Astrocyte of the spinal cord (primary cell): ENCODE results near the gene BAZ1B.

ENCODE experiments used
- DNase-seq: peaks from one replicate; pipeline ENCODE4 v3.0.0; 2011; ENCODE audit warnings: low read depth, low spot score
- H3K4me3 ChIP-seq: 2 replicates; pipeline ENCODE4 v1.5.1; 2011; ENCODE audit warnings: low read depth, mild to moderate bottlenecking, low read length, moderate library complexity
- CTCF ChIP-seq: IDR thresholded peaks from 2 replicates; pipeline ENCODE4 v1.5.1; 2012; ENCODE audit warnings: low read depth, mild to moderate bottlenecking, low read length, inconsistent platforms
- in situ Hi-C: cut with HindIII; loops from 2 replicates; pipeline ENCODE4 v1.10.0; 2017; ENCODE audit warnings: low sequenced_read_pairs

BAZ1B gene

GRCh38 chr7:73439410-73439704 is 82.7 kb downstream of the BAZ1B start:
- TF ChIP-seq CTCF = no peak
- DNase-seq = no peak
- in situ Hi-C loops = no loop called here
- H3K4me3 ChIP-seq = no peak overlapping the region

DNA sequence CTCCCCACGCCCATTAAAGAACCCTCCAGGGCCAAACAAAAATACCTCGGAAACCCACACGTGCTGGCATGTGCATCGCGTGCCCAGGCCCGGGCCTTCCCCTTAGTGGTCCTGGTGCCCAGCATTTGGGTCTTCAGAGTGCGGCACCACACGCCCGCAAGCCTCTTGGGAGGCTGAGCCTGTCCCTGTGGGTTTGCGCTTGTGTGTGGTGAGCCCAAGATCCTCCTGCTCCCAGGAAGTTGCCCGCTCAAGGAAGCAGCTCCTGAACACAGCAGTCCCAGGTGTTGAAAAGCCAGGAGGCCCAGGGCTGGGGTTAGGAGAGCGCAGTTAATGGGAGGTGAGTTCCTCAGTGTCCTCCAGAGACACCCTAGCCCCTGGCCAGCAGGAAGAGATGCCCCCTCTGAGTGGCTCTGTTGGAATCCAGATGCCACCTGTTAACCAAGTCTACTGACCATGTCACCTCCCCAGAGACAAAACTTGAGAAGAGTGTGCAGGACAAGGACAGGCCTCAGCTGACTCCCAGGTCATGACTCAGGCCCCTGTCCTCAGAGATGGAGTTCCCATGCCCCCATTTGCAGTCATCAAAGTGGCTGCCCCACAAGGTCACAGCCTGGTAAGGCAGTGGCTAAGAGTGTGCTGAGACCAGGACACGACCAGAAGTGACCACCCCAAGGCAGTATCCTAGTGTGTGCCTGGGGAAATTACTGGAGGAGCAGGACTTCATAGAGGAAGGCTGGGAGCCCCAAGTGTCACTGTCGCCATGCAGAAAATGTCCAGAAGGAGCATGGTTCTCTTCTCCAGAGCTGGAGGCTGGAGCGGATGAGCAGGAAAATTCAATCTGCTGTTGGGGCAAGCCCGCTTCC is 83.3 kb downstream of the BAZ1B start:
- no peak for TF ChIP-seq CTCF
- in situ Hi-C loops = no loop called here
- no peak overlapping the region for H3K4me3 ChIP-seq
- DNase-seq = no peak

DNA sequence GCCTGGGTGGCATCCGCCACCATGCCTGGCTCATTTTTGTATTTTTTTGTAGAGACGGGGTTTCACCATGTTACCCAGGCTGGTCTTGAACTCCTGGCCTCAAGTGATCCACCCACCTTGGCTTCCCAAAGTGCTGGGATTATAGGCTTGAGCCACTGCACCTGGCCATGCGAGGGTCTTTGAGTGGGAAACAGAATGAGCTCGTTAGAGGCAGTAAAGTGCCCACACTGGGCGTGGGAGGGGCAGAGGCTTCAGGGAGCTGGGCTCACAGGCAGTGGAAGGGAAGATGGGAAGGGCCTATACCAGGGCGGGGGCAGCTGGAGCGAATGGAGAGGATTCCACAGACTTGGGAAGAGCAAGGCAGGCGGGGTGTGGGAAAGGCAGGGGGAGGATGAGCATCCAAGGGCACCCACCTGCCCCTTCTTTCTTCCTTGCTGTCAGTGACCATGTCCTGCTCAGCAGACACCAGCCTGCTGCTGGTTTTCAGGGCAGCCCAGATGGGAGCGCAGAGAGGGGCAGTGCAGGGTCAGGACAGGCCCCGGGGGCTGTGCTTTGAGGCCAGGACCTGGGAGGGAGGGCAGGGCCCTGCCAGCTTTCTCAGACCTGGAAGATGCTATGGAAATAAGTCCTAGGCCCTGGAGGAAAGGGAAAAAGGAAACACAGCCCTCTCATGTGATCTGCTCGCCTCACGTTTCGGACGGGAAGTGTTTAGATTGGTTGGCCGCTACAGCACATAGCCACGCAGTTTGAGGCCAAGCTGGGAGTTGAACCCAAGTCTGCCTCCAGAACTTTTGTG is 84.3 kb downstream of the BAZ1B start:
- no peak overlapping the region for H3K4me3 ChIP-seq
- no peak for TF ChIP-seq CTCF
- no peak for DNase-seq
- in situ Hi-C loops = no loop called here

- no peak overlapping the region for H3K4me3 ChIP-seq
- no peak for TF ChIP-seq CTCF
- DNase-seq = no peak
- in situ Hi-C loops = no loop called here
Measured at GRCh38 chr7:73437091-73437490, 85.0 kb downstream of the BAZ1B start.

GRCh38 chr7:73436031-73436929 is 85.8 kb downstream of the BAZ1B start:
- in situ Hi-C loops = no loop called here
- no peak for TF ChIP-seq CTCF
- H3K4me3 ChIP-seq = no peak overlapping the region
- peak; percentile 28 for DNase-seq

- no peak overlapping the region for H3K4me3 ChIP-seq
- DNase-seq = no peak
- in situ Hi-C loops = no loop called here
- TF ChIP-seq CTCF = no peak
Measured at GRCh38 chr7:73435471-73436009, 86.6 kb downstream of the BAZ1B start.
